Peyer's patch (tissue), 4 donors: ENCODE results near the gene FAT1. TPM values are rescaled to one million over a fixed set of nuclear protein-coding genes. Genes with fewer than 3 reads are reported as not detected.
"Not testable (repeated sequence)": the region's sequence is repeated elsewhere in the genome, so short reads cannot be mapped to it uniquely, and the experiment has no call there.

Experiments
- DNase-seq, 3 donors: peaks; one replicate each; pipeline ENCODE4 v3.0.0-alpha.2; 2017 to 2019
- H3K27ac ChIP-seq, 4 donors: fragments of 200-600 bp; sonication (generic); one replicate each; pipeline ENCODE4 v1.5.1; 2016 to 2019
- H3K27me3 ChIP-seq, 2 donors: fragments of 200-600 bp; sonication (generic); one replicate each; pipeline ENCODE4 v1.5.1; 2019
- H3K36me3 ChIP-seq, 3 donors: fragments of 200-600 bp; sonication (generic); one replicate each; pipeline ENCODE4 v1.5.1; 2016 to 2019
- H3K4me1 ChIP-seq, 4 donors: fragments of 200-600 bp; sonication (generic); one replicate each; pipeline ENCODE4 v1.5.1; 2016 to 2019
- H3K4me3 ChIP-seq, 4 donors: fragments of 200-600 bp; sonication (generic); 1 replicate in 3 of 4; 2 replicates in 1 of 4; pipeline ENCODE4 v1.5.1; 2016 to 2019; ENCODE audit warnings: mild to moderate bottlenecking in 1 of 4
- H3K9me3 ChIP-seq, 4 donors: fragments of 200-600 bp; sonication (generic); one replicate each; pipeline ENCODE4 v1.5.1; 2016 to 2019; ENCODE audit warnings: mild to moderate bottlenecking in 1 of 4
- POLR2A ChIP-seq, 2 donors: fragments of 450-650 bp; IDR thresholded peaks; one replicate each; pipeline ENCODE4 v1.5.1; 2017; ENCODE audit warnings: antibody characterized with exemption in 2 of 2, mild to moderate bottlenecking in 2 of 2, moderate library complexity in 2 of 2
- total RNA-seq, 4 donors: library from RNA; depleted of rRNA; stranded (reverse); fragments of >200 nt; gene quantifications; one replicate each; pipeline ENCODE4 v1.1.0, GENCODE V29; 2016
- TF ChIP-seq, protein P1 (sequence below), 6 experiments: fragments of 450-650 bp in 4 of 6; fragments of 200-600 bp in 2 of 6; sonication (generic) in 1 of 6; IDR thresholded peaks; one replicate each; pipeline ENCODE4 v1.5.1; 2017 to 2019; ENCODE audit warnings: antibody characterized with exemption in 6 of 6, mild to moderate bottlenecking in 3 of 6, moderate library complexity in 1 of 6

Gene FAT1
- total RNA-seq, 4 donors from 2014 or later = 88.3 to 580 (median 468) TPM

DNA sequence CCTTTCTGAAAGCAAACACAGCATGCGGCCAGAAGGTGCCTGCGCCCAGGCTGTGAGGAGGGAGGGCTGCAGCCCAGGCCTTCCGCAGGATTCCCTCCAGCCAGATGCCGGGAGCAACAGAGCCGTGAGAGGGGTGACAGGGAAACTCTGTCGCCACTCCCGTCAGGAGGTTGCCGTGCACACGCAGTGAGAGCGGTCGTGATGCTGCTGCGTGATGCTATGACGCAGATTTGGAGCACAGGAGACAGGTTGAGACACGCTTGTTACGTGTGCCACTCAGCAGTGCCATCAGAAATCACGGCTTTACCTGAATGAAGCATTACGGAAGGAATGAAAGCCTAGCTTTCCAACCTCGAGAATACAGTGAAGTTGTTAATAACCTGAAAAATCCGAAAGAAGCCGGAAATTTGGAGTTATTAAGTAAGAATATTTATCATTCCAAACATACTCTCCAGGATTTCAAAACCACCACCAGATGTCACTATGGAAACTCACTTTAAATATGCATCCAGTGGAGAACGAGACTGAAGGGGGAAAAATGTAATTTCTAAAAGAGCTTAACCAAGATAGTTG lies 54.4 kb downstream of the FAT1 start:
- TF ChIP-seq POLR2A (IDR thresholded peaks at IDR 0.05) = no peak
- TF ChIP-seq, protein P1, sequence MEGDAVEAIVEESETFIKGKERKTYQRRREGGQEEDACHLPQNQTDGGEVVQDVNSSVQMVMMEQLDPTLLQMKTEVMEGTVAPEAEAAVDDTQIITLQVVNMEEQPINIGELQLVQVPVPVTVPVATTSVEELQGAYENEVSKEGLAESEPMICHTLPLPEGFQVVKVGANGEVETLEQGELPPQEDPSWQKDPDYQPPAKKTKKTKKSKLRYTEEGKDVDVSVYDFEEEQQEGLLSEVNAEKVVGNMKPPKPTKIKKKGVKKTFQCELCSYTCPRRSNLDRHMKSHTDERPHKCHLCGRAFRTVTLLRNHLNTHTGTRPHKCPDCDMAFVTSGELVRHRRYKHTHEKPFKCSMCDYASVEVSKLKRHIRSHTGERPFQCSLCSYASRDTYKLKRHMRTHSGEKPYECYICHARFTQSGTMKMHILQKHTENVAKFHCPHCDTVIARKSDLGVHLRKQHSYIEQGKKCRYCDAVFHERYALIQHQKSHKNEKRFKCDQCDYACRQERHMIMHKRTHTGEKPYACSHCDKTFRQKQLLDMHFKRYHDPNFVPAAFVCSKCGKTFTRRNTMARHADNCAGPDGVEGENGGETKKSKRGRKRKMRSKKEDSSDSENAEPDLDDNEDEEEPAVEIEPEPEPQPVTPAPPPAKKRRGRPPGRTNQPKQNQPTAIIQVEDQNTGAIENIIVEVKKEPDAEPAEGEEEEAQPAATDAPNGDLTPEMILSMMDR (IDR thresholded peaks at IDR 0.05) = peak in 4 of 6 experiments; percentile 18 to 47 (median 44)
- DNase-seq = no peak
- Histone ChIP-seq H3K4me3 (no peak overlapping the region), H3K27me3 (no peaks in the 10 kb centered on the region), H3K36me3 (peaks cover 0 to 7% (median 0%) of the 10 kb centered on the region in 3 donors), H3K9me3 (no peaks in the 10 kb centered on the region), H3K4me1 (peaks cover 0 to 24% (median 0%) of the 10 kb centered on the region in 4 donors), H3K27ac (no peak overlapping the region)

DNA sequence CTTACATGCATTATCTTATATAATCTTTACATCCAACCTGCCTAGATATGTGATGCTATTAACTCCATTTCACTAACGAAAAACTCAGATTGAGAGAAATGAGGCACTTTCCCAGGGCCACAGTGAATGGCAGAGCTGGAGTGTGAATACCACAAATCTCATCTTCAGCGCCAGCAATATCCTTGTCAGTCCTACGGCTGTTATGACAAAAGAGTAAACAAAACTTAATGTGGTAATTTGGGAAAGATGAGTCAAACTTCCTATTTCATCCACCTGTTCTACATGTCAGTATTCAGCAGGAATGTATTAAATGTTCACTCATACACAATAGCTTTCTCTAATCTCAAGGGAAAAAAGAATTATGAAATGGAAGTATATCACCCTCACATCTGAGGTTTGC lies 56.9 kb downstream of the FAT1 start:
- no peak for DNase-seq
- Histone ChIP-seq H3K9me3 (no peaks in the 10 kb centered on the region), H3K36me3 (peaks cover 0 to 21% (median 0%) of the 10 kb centered on the region in 3 donors), H3K27ac (peak overlapping the region in 2 of 4 donors; percentile 54 to 62), H3K4me3 (peak overlapping the region in 1 of 4 donors; percentile 2), H3K4me1 (peaks cover 0 to 24% (median 0%) of the 10 kb centered on the region in 4 donors), H3K27me3 (no peaks in the 10 kb centered on the region)
- TF ChIP-seq POLR2A (IDR thresholded peaks at IDR 0.05) = no peak
- TF ChIP-seq, protein P1 (IDR thresholded peaks at IDR 0.05) = no peak

DNA sequence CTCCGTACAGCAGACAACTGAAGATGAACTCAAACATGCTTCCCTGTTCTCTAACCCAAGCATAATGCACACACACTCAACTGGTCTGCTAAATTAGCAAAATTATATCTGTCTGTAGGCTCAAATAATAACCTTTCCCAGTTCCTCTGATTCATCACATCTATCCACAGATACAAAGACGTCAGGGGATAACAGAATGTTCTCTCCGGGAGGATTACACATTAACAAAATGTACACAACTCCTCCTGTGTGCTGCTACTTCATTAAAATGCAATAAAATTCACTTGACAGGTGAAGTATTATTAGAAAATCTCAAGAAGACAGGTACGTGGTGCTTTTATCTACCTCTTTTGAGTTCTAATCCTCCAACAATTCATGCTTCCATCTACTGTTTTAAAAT lies 57.4 kb downstream of the FAT1 start:
- no peak for DNase-seq
- TF ChIP-seq, protein P1 (IDR thresholded peaks at IDR 0.05) = no peak
- no peak for TF ChIP-seq POLR2A (IDR thresholded peaks at IDR 0.05)

DNA sequence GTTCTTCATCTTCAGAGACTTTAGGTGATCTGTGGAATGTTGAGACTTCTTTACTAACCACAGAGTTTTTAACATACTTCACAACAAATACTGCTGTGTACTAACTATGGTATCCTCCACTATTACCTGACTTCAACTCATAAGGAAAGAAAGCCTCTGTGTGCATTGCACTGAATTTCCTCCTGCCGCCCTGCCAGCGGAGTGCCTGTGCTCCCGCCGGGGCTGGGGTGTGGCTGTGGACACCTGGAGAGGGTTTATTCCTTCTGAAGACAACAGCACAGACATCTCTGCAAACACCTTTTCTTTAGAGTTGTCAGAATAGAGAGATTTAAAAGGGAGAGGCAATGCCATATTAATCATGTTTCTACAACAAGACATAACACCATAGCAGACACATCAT lies 63.3 kb downstream of the FAT1 start:
- no peak for DNase-seq
- H3K27ac ChIP-seq = peak overlapping the region in 1 of 4 donors; percentile 3
- no peak overlapping the region for H3K4me3 ChIP-seq
- H3K9me3 ChIP-seq = no peaks in the 10 kb centered on the region
- TF ChIP-seq, protein P1 (IDR thresholded peaks at IDR 0.05) = no peak
- no peak for TF ChIP-seq POLR2A (IDR thresholded peaks at IDR 0.05)
- H3K4me1 ChIP-seq = peaks cover 0 to 7% (median 0%) of the 10 kb centered on the region in 4 donors
- H3K36me3 ChIP-seq = peaks cover 0 to 46% (median 0%) of the 10 kb centered on the region in 3 donors
- no peaks in the 10 kb centered on the region for H3K27me3 ChIP-seq

More for the DNA sequence above, 57.4 kb downstream of the FAT1 start:
- Histone ChIP-seq H3K4me1 (peaks cover 0 to 24% (median 0%) of the 10 kb centered on the region in 4 donors), H3K36me3 (peaks cover 0 to 25% (median 0%) of the 10 kb centered on the region in 3 donors), H3K27me3 (no peaks in the 10 kb centered on the region), H3K4me3 (peak overlapping the region in 1 of 4 donors; percentile 2), H3K9me3 (no peaks in the 10 kb centered on the region), H3K27ac (peak overlapping the region in 2 of 4 donors; percentile 54 to 62)

DNA sequence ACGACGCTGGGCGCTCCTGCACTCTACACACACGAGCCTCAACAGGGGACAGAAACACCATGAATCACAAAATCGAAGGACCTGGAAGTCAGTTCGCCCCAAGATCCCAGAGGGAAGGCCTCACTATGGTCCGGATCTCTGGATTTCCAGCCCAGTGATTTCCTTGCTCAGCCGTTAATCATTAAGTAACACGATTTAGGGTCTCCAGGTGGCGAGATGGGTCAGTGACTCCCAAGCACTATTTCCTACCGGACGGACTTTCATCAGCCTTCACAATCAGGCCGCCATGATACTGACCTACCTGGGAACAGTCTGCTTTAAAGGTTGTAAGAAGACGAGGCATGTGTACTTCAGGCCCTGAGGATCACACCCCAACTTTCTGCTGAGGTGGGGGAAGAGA lies 63.7 kb downstream of the FAT1 start:
- H3K9me3 ChIP-seq = no peaks in the 10 kb centered on the region
- H3K4me3 ChIP-seq = no peak overlapping the region
- no peak for DNase-seq
- TF ChIP-seq, protein P1 (IDR thresholded peaks at IDR 0.05) = no peak
- TF ChIP-seq POLR2A (IDR thresholded peaks at IDR 0.05) = no peak
- H3K36me3 ChIP-seq = peaks cover 0 to 46% (median 0%) of the 10 kb centered on the region in 3 donors
- H3K27ac ChIP-seq = peak overlapping the region in 1 of 4 donors; percentile 3
- no peaks in the 10 kb centered on the region for H3K27me3 ChIP-seq
- peaks cover 0 to 7% (median 0%) of the 10 kb centered on the region in 4 donors for H3K4me1 ChIP-seq

DNA sequence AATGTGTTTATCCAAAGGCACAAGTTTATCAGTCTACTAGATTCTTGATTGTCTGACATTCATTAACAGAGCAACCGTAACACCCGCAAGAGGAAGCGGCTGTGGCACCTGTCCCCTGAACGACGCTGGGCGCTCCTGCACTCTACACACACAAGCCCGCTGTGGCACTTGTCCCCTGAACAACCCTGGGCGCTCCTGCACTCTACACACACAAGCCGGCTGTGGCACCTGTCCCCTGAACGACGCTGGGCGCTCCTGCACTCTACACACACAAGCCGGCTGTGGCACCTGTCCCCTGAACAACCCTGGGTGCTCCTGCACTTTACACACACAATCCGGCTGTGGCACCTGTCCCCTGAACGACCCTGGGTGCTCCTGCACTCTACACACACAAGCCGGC lies 64.2 kb downstream of the FAT1 start:
- not testable (repeated sequence) for H3K9me3 ChIP-seq, DNase-seq, H3K4me3 ChIP-seq, H3K4me1 ChIP-seq, H3K27me3 ChIP-seq, H3K27ac ChIP-seq
- H3K36me3 ChIP-seq = peaks cover 0 to 41% (median 0%) of the 10 kb centered on the region in 3 donors
